ENCODE measurements around the gene DLGAP4. TPM values are rescaled to one million over a fixed set of nuclear protein-coding genes. Genes with fewer than 3 reads are reported as not detected.

Gene DLGAP4
- total and polyA plus RNA-seq, 9 donors = 18.2 to 75.9 (median 53.1) TPM

GRCh38 chr20:36301359-36302119, 4.6 kb upstream of the DLGAP4 start:
- intact Hi-C loops (cut with DNase I) = loop anchor here in 1 of 4 donors (10.0 kb wide), 1 partner anchor 1253 kb away; no protein-coding TSS in a partner anchor
- Histone ChIP-seq H3K36me3 (no peaks in the 10 kb centered on the region), H3K27me3 (no peaks in the 10 kb centered on the region), H3K4me3 (no peak overlapping the region), H3K4me1 (ENCODE audit: insufficient read depth) (peaks cover 2% of the 10 kb centered on the region), H3K27ac (no peak overlapping the region), H3K9me3 (no peaks in the 10 kb centered on the region)
- TF ChIP-seq POLR2A (IDR thresholded peaks at IDR 0.05) (no peak), EP300 (IDR thresholded peaks at IDR 0.05) (no peak)
- TF ChIP-seq, protein P1, sequence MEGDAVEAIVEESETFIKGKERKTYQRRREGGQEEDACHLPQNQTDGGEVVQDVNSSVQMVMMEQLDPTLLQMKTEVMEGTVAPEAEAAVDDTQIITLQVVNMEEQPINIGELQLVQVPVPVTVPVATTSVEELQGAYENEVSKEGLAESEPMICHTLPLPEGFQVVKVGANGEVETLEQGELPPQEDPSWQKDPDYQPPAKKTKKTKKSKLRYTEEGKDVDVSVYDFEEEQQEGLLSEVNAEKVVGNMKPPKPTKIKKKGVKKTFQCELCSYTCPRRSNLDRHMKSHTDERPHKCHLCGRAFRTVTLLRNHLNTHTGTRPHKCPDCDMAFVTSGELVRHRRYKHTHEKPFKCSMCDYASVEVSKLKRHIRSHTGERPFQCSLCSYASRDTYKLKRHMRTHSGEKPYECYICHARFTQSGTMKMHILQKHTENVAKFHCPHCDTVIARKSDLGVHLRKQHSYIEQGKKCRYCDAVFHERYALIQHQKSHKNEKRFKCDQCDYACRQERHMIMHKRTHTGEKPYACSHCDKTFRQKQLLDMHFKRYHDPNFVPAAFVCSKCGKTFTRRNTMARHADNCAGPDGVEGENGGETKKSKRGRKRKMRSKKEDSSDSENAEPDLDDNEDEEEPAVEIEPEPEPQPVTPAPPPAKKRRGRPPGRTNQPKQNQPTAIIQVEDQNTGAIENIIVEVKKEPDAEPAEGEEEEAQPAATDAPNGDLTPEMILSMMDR (IDR thresholded peaks at IDR 0.05) = no peak
- 57 to 66% (median 61%) methylated on average over 7 of the region's 7 CpGs for WGBS, 3 donors
- no peak for DNase-seq

- Histone ChIP-seq H3K27ac (no peak overlapping the region), H3K4me1 (ENCODE audit: insufficient read depth) (peaks cover 3% of the 10 kb centered on the region), H3K9me3 (no peaks in the 10 kb centered on the region), H3K36me3 (no peaks in the 10 kb centered on the region), H3K4me3 (no peak overlapping the region), H3K27me3 (no peaks in the 10 kb centered on the region)
- intact Hi-C loops (cut with DNase I) = loop anchor here in 1 of 4 donors (10.0 kb wide), 1 partner anchor 1252 kb away; no protein-coding TSS in a partner anchor
- TF ChIP-seq, protein P1 (IDR thresholded peaks at IDR 0.05) = no peak
- DNase-seq = no peak
- WGBS, 3 donors = 27 to 34% (median 29%) methylated on average over 14 of the region's 14 CpGs
Observed at GRCh38 chr20:36303020-36303595, 3.0 kb upstream of the DLGAP4 start.

DNA sequence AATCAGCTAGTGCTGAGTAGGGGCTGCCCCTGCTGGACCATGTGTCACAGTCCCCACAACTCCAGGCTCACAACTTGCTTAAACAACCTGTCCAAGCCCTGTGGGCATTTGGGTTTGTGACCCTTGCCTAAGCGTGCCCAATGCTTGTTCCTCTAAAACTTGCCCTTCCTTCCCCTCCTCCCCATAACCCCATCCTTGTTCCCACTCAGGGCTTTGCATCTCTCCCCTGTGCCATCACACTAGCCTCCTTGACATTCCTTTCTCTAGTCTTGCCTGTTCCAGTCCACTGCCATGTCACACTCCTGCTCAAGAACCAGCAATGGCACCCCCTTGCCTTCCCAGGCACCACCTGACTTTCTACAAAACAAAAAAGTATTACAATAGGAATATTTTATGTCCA, 2.3 kb upstream of the DLGAP4 start:
- peaks cover 3% of the 10 kb centered on the region for H3K4me1 ChIP-seq (ENCODE audit: insufficient read depth)
- WGBS, 3 donors = 50 to 55% (median 55%) methylated on average over 1 of the region's 1 CpG
- no peaks in the 10 kb centered on the region for H3K9me3 ChIP-seq
- no peaks in the 10 kb centered on the region for H3K27me3 ChIP-seq
- TF ChIP-seq EP300 (IDR thresholded peaks at IDR 0.05) (no peak), POLR2A (IDR thresholded peaks at IDR 0.05) (no peak)
- TF ChIP-seq, protein P1 (IDR thresholded peaks at IDR 0.05) = no peak
- no peaks in the 10 kb centered on the region for H3K36me3 ChIP-seq
- intact Hi-C loops (cut with DNase I) = loop anchor here in 1 of 4 donors (10.0 kb wide), 1 partner anchor 1251 kb away; no protein-coding TSS in a partner anchor
- no peak overlapping the region for H3K4me3 ChIP-seq
- no peak overlapping the region for H3K27ac ChIP-seq
- no peak for DNase-seq

- no peaks in the 10 kb centered on the region for H3K9me3 ChIP-seq
- TF ChIP-seq, protein P1 (IDR thresholded peaks at IDR 0.05) = no peak
- no peak for TF ChIP-seq EP300 (IDR thresholded peaks at IDR 0.05)
- no peak for TF ChIP-seq POLR2A (IDR thresholded peaks at IDR 0.05)
- 10 to 20% (median 16%) methylated on average over 10 of the region's 10 CpGs for WGBS, 3 donors
- DNase-seq = no peak
- no peaks in the 10 kb centered on the region for H3K27me3 ChIP-seq
- no peak overlapping the region for H3K4me3 ChIP-seq
- H3K4me1 ChIP-seq (ENCODE audit: insufficient read depth) = peaks cover 3% of the 10 kb centered on the region
- H3K36me3 ChIP-seq = no peaks in the 10 kb centered on the region
- intact Hi-C loops (cut with DNase I) = loop anchor here in 1 of 4 donors (10.0 kb wide), 1 partner anchor 1250 kb away; no protein-coding TSS in a partner anchor
- H3K27ac ChIP-seq = no peak overlapping the region
Observed at GRCh38 chr20:36304786-36305495, 1.2 kb upstream of the DLGAP4 start.

Measured in ovary (tissue), 9 donors.